ENCODE measurements around the gene NSMCE4A.

DNA sequence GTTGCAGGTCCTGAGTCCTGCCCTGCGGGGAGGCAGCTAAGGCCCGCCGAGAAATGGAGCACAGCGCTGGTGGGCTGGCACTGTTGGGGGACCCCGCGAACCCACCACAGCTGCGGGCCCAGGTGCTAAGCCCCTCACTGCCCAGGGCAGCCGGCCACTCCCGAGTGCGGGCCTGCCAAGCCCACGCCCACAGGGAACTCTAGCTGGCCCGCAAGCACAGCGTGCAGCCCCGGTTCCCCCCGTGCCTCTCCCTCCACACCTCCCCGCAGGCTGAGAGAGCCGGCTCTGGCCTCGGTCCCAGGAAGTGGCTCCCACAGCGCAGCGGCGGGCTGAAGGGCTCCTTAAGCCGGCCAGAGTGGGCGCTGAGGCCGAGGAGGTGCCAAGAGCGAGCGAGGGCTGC, 3.5 kb upstream of the NSMCE4A start:
- TF ChIP-seq, protein P1, sequence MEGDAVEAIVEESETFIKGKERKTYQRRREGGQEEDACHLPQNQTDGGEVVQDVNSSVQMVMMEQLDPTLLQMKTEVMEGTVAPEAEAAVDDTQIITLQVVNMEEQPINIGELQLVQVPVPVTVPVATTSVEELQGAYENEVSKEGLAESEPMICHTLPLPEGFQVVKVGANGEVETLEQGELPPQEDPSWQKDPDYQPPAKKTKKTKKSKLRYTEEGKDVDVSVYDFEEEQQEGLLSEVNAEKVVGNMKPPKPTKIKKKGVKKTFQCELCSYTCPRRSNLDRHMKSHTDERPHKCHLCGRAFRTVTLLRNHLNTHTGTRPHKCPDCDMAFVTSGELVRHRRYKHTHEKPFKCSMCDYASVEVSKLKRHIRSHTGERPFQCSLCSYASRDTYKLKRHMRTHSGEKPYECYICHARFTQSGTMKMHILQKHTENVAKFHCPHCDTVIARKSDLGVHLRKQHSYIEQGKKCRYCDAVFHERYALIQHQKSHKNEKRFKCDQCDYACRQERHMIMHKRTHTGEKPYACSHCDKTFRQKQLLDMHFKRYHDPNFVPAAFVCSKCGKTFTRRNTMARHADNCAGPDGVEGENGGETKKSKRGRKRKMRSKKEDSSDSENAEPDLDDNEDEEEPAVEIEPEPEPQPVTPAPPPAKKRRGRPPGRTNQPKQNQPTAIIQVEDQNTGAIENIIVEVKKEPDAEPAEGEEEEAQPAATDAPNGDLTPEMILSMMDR (IDR thresholded peaks at IDR 0.05 in 4 of 5, conservative IDR thresholded peaks at IDR 0.05 in 1 of 5) = no peak
- no peak for TF ChIP-seq POLR2A (IDR thresholded peaks at IDR 0.05)
